ENCODE results near the gene STUM. TPM values are rescaled to one million over a fixed set of nuclear protein-coding genes. Genes with fewer than 3 reads are reported as not detected.
A peak's percentile ranks its signal among the peaks of the same experiment; 100 is the strongest.

The STUM gene
- polyA plus RNA-seq, 1 experiment, result not detected

- CTCF ChIA-PET, result interaction anchor here (1.4 kb wide), 1 partner anchor 9 kb away, joined by 5 read pairs; no protein-coding TSS in a partner anchor
- TF ChIP-seq CTCF (IDR thresholded peaks at IDR 0.05; ENCODE audit: insufficient read depth, low read depth, low read length), result no peak
- POLR2A ChIA-PET, result no interaction called here
- peaks cover 1% of the 10 kb centered on the region; the same call in 1 of the 2 replicates for H3K27me3 ChIP-seq (ENCODE audit: control insufficient read depth, insufficient read depth, low read length)
- H3K4me3 ChIP-seq (ENCODE audit: low read depth, low read length), result no peak overlapping the region
- no peaks in the 10 kb centered on the region for H3K36me3 ChIP-seq (ENCODE audit: control insufficient read depth, insufficient read depth, low read length)
- DNase-seq (ENCODE audit: low read depth), result no peak
Measured at GRCh38 chr1:226600254-226600653, 51.7 kb downstream of the STUM start.

GRCh38 chr1:226601456-226601855, 52.9 kb downstream of the STUM start:
- POLR2A ChIA-PET, result no interaction called here
- CTCF ChIA-PET, result interaction anchor here (0.9 to 1.2 kb wide), 2 partner anchors 16 to 56 kb away, joined by 3 to 4 read pairs; no protein-coding TSS in a partner anchor
- Histone ChIP-seq H3K36me3 (ENCODE audit: control insufficient read depth, insufficient read depth, low read length) (no peaks in the 10 kb centered on the region), H3K4me3 (ENCODE audit: low read depth, low read length) (no peak overlapping the region), H3K27me3 (ENCODE audit: control insufficient read depth, insufficient read depth, low read length) (peaks cover 1% of the 10 kb centered on the region; the same call in 1 of the 2 replicates)
- TF ChIP-seq CTCF (IDR thresholded peaks at IDR 0.05; ENCODE audit: insufficient read depth, low read depth, low read length), result no peak
- no peak for DNase-seq (ENCODE audit: low read depth)

GRCh38 chr1:226602186-226603021, 53.8 kb downstream of the STUM start:
- Histone ChIP-seq H3K27me3 (ENCODE audit: control insufficient read depth, insufficient read depth, low read length) (peaks cover 1% of the 10 kb centered on the region; the same call in 1 of the 2 replicates), H3K36me3 (ENCODE audit: control insufficient read depth, insufficient read depth, low read length) (no peaks in the 10 kb centered on the region), H3K4me3 (ENCODE audit: low read depth, low read length) (no peak overlapping the region)
- CTCF ChIA-PET, result interaction anchor here (1.2 to 3.2 kb wide), 5 partner anchors 11 to 55 kb away, joined by 4 to 14 read pairs (median 7); no protein-coding TSS in a partner anchor
- no peak for TF ChIP-seq CTCF (IDR thresholded peaks at IDR 0.05; ENCODE audit: insufficient read depth, low read depth, low read length)
- DNase-seq (ENCODE audit: low read depth), result peak; percentile 91
- POLR2A ChIA-PET, result interaction anchor here (0.6 kb wide), 1 partner anchor 539 kb away, joined by 3 read pairs; no protein-coding TSS in a partner anchor

GRCh38 chr1:226603022-226603857, 54.7 kb downstream of the STUM start:
- Histone ChIP-seq H3K27me3 (ENCODE audit: control insufficient read depth, insufficient read depth, low read length) (peaks cover 1% of the 10 kb centered on the region; the same call in 1 of the 2 replicates), H3K36me3 (ENCODE audit: control insufficient read depth, insufficient read depth, low read length) (no peaks in the 10 kb centered on the region), H3K4me3 (ENCODE audit: low read depth, low read length) (no peak overlapping the region)
- TF ChIP-seq CTCF (IDR thresholded peaks at IDR 0.05; ENCODE audit: insufficient read depth, low read depth, low read length), result no peak
- CTCF ChIA-PET, result interaction anchor here (0.8 to 3.2 kb wide), 5 partner anchors 10 to 1344 kb away, joined by 3 to 14 read pairs (median 7); partner anchors contain the start of gene WNT9A
- peak; percentile 40 for DNase-seq (ENCODE audit: low read depth)
- POLR2A ChIA-PET, result no interaction called here

All from BJ (cell line).